HG02588 (cell line): ENCODE data around the gene R3HDM4.
"Not testable (repeated sequence)": the region's sequence is repeated elsewhere in the genome, so short reads cannot be mapped to it uniquely, and the experiment has no call there.

Experiments used
- ATAC-seq: cut with Tn5 transposase; IDR thresholded peaks from one replicate; pipeline ENCODE4 v1.9.1; 2021; ENCODE audit warnings: mild to moderate bottlenecking, moderate library complexity; ENCODE audit not compliant: unreplicated experiment

Gene R3HDM4

GRCh38 chr19:862581-863314 lies 50.3 kb downstream of the R3HDM4 start:
- no peak for ATAC-seq

- no peak for ATAC-seq
Observed at GRCh38 chr19:861756-862580, 51.1 kb downstream of the R3HDM4 start.

- ATAC-seq: no peak
Observed at GRCh38 chr19:861141-861755, 51.8 kb downstream of the R3HDM4 start.

GRCh38 chr19:858868-859843 lies 53.9 kb downstream of the R3HDM4 start, which contains the start of gene CFD:
Gene CFD, plus strand, starts transcription at chr19:859664. Its CDS starts 26 bp downstream, at chr19:859690.
- ATAC-seq: no peak

- no peak for ATAC-seq
Observed at GRCh38 chr19:858284-858683, 54.7 kb downstream of the R3HDM4 start.

GRCh38 chr19:855566-856120 lies 57.4 kb downstream of the R3HDM4 start:
- no peak for ATAC-seq

- no peak for ATAC-seq
Observed at GRCh38 chr19:855142-855541, 57.9 kb downstream of the R3HDM4 start.

- ATAC-seq: no peak
Observed at GRCh38 chr19:854549-854948, 58.5 kb downstream of the R3HDM4 start.

GRCh38 chr19:853614-854220 lies 59.3 kb downstream of the R3HDM4 start:
- not testable (repeated sequence) for ATAC-seq

- ATAC-seq: no peak
Observed at GRCh38 chr19:853014-853585, 59.9 kb downstream of the R3HDM4 start.

GRCh38 chr19:852136-853013 lies 60.6 kb downstream of the R3HDM4 start, which contains the start of gene ELANE:
Gene ELANE, plus strand, starts transcription at chr19:852303. Its CDS starts 26 bp downstream, at chr19:852329.
- no peak for ATAC-seq

- no peak for ATAC-seq
Observed at GRCh38 chr19:850979-851335, 62.1 kb downstream of the R3HDM4 start.

- ATAC-seq: no peak
Observed at GRCh38 chr19:850221-850978, 62.6 kb downstream of the R3HDM4 start.

- not testable (repeated sequence) for ATAC-seq
Observed at GRCh38 chr19:849195-849594, 63.8 kb downstream of the R3HDM4 start.

- no peak for ATAC-seq
Observed at GRCh38 chr19:848386-848921, 64.6 kb downstream of the R3HDM4 start.
